ENCODE data around the gene SORBS2.

SORBS2 gene

DNA sequence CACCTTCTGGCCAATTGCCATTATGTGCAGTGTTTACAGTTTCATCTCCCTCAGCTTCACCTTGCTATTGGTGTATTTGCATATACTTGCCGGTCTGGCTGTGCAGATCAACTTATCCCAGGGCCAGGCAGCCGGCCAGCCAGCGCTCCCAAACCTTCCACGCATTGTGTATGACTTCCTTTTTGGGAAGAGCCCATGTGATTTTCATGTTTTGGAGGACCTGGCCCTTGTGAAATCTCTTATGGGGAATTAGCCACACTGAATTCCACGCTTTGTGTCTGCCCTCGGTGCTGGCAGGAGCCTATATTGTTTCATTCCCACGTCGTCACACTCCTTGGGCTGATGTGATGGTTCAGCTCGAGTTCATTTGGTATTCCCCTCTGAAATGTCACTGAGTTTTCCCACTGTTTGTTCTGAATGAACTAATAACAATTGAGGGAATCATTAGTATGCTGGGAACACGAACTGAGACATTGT, 270.7 kb downstream of the SORBS2 start:
- DNase-seq, result no peak

DNA sequence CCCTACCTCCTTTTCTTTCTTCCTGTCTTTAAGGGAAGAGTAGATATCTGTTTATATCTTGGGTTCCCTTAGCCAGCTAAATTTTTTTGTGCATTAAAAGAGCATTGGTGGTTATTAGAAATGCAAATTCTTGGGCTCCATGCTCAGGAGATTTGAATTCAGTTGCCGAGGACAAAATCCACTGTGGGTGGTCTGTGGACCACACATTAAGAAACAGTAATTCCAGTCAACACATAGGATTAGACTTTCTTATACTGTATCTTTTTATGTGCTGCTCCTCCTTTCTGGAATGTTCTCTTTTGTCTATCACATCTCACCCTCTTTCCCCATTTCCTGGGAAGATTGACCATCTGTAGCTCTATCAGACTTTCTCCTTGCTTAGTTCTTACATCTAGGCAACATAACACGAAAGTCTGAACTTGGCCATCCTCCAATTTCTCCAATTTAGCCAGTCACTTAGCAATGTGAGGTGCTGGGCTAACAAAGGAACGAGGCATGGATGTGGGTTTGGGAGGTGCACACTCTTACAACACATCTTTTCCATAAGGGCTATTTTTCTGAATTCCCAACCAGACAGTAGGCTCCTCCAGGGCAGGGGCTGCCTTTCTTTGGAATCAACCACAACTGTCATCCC, 271.4 kb downstream of the SORBS2 start:
- no peak for DNase-seq

DNA sequence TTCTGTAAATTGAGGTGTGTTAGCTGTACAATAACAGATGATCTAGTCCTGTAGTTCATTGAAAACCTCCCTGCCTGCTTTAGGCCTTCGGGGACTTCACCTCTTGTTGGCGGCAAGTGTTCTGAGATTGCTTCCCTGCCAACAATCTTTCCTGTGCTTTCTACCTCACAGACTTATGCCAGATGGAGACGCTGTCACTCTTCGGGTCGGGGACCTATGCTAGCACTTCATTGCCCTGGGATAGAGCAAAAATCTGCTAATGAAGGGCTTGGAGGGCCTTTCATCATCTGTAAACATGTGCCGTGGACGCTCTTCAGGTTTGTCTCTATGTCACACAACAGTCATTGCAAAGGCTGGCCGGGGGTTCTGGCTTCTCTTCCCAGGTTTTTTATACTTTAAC, 272.0 kb downstream of the SORBS2 start:
- DNase-seq, result no peak

DNA sequence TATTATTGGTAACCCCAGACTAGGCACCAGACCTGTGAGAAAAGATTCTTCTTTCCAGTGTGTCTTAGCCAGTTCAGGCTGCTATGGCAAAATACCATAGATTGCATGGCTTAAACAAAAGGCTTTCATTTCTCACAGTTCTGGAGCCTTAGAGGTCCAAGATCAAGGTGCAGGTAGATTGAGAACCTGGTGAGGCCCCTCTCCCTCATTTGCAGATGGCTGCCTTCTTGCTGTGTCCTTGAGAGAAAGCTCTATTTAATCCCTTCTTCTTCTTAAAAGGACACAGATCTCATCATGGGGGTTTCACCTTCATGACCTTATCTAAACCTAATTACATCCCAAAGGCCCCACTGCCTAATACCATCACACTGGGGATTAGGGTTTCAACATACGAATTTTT, 273.2 kb downstream of the SORBS2 start:
- no peak for DNase-seq

DNA sequence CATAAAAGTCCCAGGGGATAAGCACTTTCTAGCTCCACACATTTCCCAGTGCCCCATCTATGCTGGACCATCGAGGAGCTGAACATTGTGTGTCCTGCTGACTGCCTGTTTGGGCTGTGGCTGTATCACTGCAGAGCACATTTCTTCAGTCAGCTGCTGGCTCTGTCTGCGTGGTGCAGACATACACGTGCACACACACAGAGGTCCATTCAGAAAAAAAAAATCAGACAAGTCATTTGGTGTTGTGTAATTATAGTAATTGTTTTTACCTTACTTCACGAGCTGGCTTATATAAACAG, 275.6 kb downstream of the SORBS2 start:
- no peak for DNase-seq

DNA sequence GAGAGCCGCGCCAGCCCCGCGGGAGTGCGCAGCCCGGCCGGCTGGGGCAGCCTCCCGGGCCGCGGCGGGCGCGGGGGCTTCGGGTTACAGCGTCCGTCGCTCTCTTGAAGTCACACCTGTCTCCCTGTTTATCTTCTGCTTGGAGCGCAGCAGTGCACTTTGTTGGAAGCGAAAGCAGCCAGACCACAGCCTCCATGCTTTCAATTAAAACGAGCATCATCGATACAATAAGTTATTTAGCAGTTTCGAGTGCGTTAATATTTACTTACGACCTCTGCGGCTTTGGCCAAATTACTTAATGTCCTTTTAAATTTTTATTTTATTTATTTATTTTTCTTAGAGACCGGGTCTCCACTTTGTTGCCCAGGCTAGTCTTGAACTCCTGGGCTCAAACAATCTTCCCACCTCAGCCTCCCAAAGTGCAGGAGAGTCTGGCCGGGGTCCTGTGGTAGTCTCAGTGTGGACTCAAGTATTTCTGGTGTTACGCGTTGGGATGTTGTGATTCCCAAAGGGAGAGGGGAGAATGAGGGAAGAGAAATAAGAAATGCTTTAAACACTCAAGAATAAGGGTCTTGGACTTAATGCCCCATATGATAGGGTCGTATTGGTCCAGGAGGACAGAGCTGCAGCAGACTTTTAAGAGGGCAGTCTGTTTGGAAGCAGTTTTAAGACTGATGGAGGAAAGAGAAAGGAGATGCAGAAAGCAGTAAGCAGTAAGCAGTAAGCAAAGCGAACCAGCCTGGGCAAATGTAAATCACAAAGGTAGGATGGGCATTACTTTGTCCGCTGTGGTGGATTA, 276.2 kb downstream of the SORBS2 start:
- no peak for DNase-seq
